MV-4-11 (cell line): ENCODE measurements around the gene TYRP1.

Experiments
- DNase-seq: peaks from one replicate; lab custom pipeline; 2025; lab: John Stamatoyannopoulos, UW

TYRP1 gene

GRCh38 chr9:12697719-12698118 lies 4.5 kb downstream of the TYRP1 start:
- DNase-seq = peak; percentile 10

- DNase-seq = no peak
These were observed 5.1 kb downstream of the TYRP1 start for GRCh38 chr9:12698266-12698665.

- DNase-seq = no peak
These were observed 5.8 kb downstream of the TYRP1 start for GRCh38 chr9:12698986-12699385.

- peak; percentile 27 for DNase-seq
These were observed 6.3 kb downstream of the TYRP1 start for GRCh38 chr9:12699529-12699928.

- no peak for DNase-seq
These were observed 7.9 kb downstream of the TYRP1 start for GRCh38 chr9:12701126-12701525.

- DNase-seq = no peak
These were observed 9.1 kb downstream of the TYRP1 start for GRCh38 chr9:12702160-12702758.

- no peak for DNase-seq
These were observed 10.8 kb downstream of the TYRP1 start for GRCh38 chr9:12703996-12704395.

- DNase-seq = no peak
These were observed 12.7 kb downstream of the TYRP1 start for GRCh38 chr9:12705738-12706391.

- peak; percentile 38 for DNase-seq
These were observed 15.5 kb downstream of the TYRP1 start for GRCh38 chr9:12708562-12709298.

GRCh38 chr9:12712532-12712931 lies 19.3 kb downstream of the TYRP1 start:
- no peak for DNase-seq

- DNase-seq = no peak
These were observed 22.1 kb downstream of the TYRP1 start for GRCh38 chr9:12715268-12715667.

- DNase-seq = no peak
These were observed 23.8 kb downstream of the TYRP1 start for GRCh38 chr9:12716823-12717600.

- DNase-seq = no peak
These were observed 24.7 kb downstream of the TYRP1 start for GRCh38 chr9:12717907-12718306.

GRCh38 chr9:12718482-12719026 lies 25.4 kb downstream of the TYRP1 start:
- no peak for DNase-seq

- DNase-seq = no peak
These were observed 26.2 kb downstream of the TYRP1 start for GRCh38 chr9:12719431-12719830.

- no peak for DNase-seq
These were observed 27.4 kb downstream of the TYRP1 start for GRCh38 chr9:12720551-12720950.

GRCh38 chr9:12722131-12722530 lies 28.9 kb downstream of the TYRP1 start:
- DNase-seq = no peak

- no peak for DNase-seq
These were observed 30.3 kb downstream of the TYRP1 start for GRCh38 chr9:12723409-12724028.

GRCh38 chr9:12726795-12727194 lies 33.6 kb downstream of the TYRP1 start:
- no peak for DNase-seq

- no peak for DNase-seq
These were observed 37.0 kb downstream of the TYRP1 start for GRCh38 chr9:12730198-12730597.

GRCh38 chr9:12730927-12731326 lies 37.7 kb downstream of the TYRP1 start:
- DNase-seq = no peak

- DNase-seq = no peak
These were observed 39.8 kb downstream of the TYRP1 start for GRCh38 chr9:12732971-12733370.
